HepG2 (cell line): ENCODE data around the gene EIF5A2. TPM values are rescaled to one million over a fixed set of nuclear protein-coding genes. Genes with fewer than 3 reads are reported as not detected.
"Not testable (repeated sequence)": the region's sequence is repeated elsewhere in the genome, so short reads cannot be mapped to it uniquely, and the experiment has no call there.

ENCODE experiments used
- ATAC-seq: fragments of 200-7000 bp; cut with Tn5 transposase; 3 replicates; pipeline ENCODE4 v1.9.1; 2020; ENCODE audit warnings: mild to moderate bottlenecking, moderate library complexity
- BruUV-seq: library from RNA; stranded (reverse); fragments of 400-500 nt; replicated peaks from 2 replicates; lab custom pipeline; 2021; lab: Mats Ljungman, UMichigan
- CTCF ChIA-PET: fragments of 300-600 bp; formaldehyde crosslinking; extraction: SDS; loops from one replicate; lab custom pipeline; 2021; ENCODE audit warnings: low total read pairs, inconsistent platforms, low intra/inter-chr PET ratio; lab: Yijun Ruan, JAX
- POLR2A ChIA-PET: fragments of 350-600 bp; sonication (Branson Sonifier 250); formaldehyde crosslinking; loops from one replicate; lab custom pipeline; 2020; ENCODE audit warnings: antibody characterized with exemption, inconsistent platforms; lab: Yijun Ruan, JAX
- DNase-seq: peaks from one replicate; pipeline ENCODE4 v3.0.0-alpha.2; 2015; ENCODE audit warnings: low spot score
- FAIRE-seq: peaks from 3 replicates; lab custom pipeline; 2011; peaks lifted over from hg19 to GRCh38; lab: Jason Lieb, UNC
- H2AFZ ChIP-seq: one replicate; pipeline ENCODE4 v1.6.1; 2011; ENCODE audit warnings: low read length, inconsistent platforms
- H3K27ac ChIP-seq: fragments of 300-600 bp; 3 replicates; pipeline ENCODE4 v1.8.0; 2011; ENCODE audit warnings: mixed run types, mild to moderate bottlenecking, mixed read lengths, low read length, inconsistent platforms; ENCODE audit not compliant: insufficient read depth; ENCODE audit errors: extremely low read length
- H3K27me3 ChIP-seq, 2 experiments: fragments of 200-600 bp in 1 of 2; 2 replicates in 1 of 2; 3 replicates in 1 of 2; pipeline versions ENCODE4 v1.6.0 to v1.8.0; 2011; ENCODE audit warnings: low read length in 2 of 2, mild to moderate bottlenecking in 2 of 2, moderate library complexity in 2 of 2, inconsistent platforms in 1 of 2; ENCODE audit not compliant: insufficient read depth in 2 of 2, control insufficient read depth in 1 of 2
- H3K36me3 ChIP-seq, 2 experiments: fragments of 200-600 bp in 1 of 2; replicated peaks in 1 of 2; 2 replicates in 1 of 2; 3 replicates in 1 of 2; pipeline versions ENCODE4 v1.5.1 to v1.8.0; 2011; ENCODE audit warnings: low read length in 2 of 2, inconsistent platforms in 1 of 2; ENCODE audit not compliant: insufficient read depth in 2 of 2, control insufficient read depth in 1 of 2
- H3K4me1 ChIP-seq: 2 replicates; pipeline ENCODE4 v1.5.1; 2012; ENCODE audit warnings: low read length, inconsistent platforms; ENCODE audit not compliant: insufficient read depth
- H3K4me2 ChIP-seq: 2 replicates; pipeline ENCODE4 v1.6.0; 2011; ENCODE audit warnings: low read depth, low read length, inconsistent platforms
- H3K4me3 ChIP-seq, 3 experiments: fragments of 200-600 bp in 1 of 3; sonication (generic), shearing (Covaris generic) in 1 of 3; replicated peaks in 1 of 3; 2 replicates each; pipeline ENCODE4 v1.5.1; 2011 to 2016; ENCODE audit warnings: low read length in 3 of 3, inconsistent platforms in 2 of 3, low read depth in 2 of 3, mild to moderate bottlenecking in 2 of 3, control low read depth in 1 of 3, mixed read lengths in 1 of 3; ENCODE audit not compliant: insufficient read depth in 1 of 3
- H3K79me2 ChIP-seq: one replicate; pipeline ENCODE4 v1.6.1; 2011; ENCODE audit warnings: low read length, inconsistent platforms; ENCODE audit not compliant: insufficient read depth
- H3K9ac ChIP-seq: 2 replicates; pipeline ENCODE4 v1.6.0; 2011; ENCODE audit warnings: mild to moderate bottlenecking, low read depth, low read length, inconsistent platforms; ENCODE audit not compliant: insufficient read depth
- H3K9me3 ChIP-seq: 2 replicates; pipeline ENCODE4 v1.5.1; 2012; ENCODE audit warnings: mild to moderate bottlenecking, low read length
- H4K20me1 ChIP-seq: 2 replicates; pipeline ENCODE4 v1.6.0; 2011; ENCODE audit warnings: inconsistent platforms, mild to moderate bottlenecking, low read length, moderate library complexity; ENCODE audit not compliant: insufficient read depth
- AGO1 ChIP-seq: fragments of 200-400 bp; formaldehyde crosslinking; IDR thresholded peaks from 2 replicates; pipeline ENCODE4 v1.6.1; 2017; ENCODE audit warnings: mild to moderate bottlenecking, low read depth, low read length, moderate library complexity; ENCODE audit not compliant: poor library complexity, severe bottlenecking
- EED ChIP-seq: sonication (generic); formaldehyde crosslinking; IDR thresholded peaks from 2 replicates; pipeline ENCODE4 v1.5.0; 2020; ENCODE audit warnings: mild to moderate bottlenecking, missing genetic modification reagents
- ETV5 ChIP-seq: IDR thresholded peaks from 2 replicates; pipeline ENCODE4 v1.6.1; 2018; ENCODE audit warnings: missing biosample characterization, missing genetic modification reagents, inconsistent platforms, borderline replicate concordance
- GABPB1 ChIP-seq: IDR thresholded peaks from 2 replicates; pipeline ENCODE4 v1.6.1; 2016; ENCODE audit warnings: mild to moderate bottlenecking, missing genetic modification reagents, moderate library complexity, missing compliant biosample characterization
- MTA1 ChIP-seq: sonication (generic); formaldehyde crosslinking; IDR thresholded peaks from 2 replicates; pipeline ENCODE4 v1.4.0; 2020; ENCODE audit warnings: missing genetic modification reagents, mild to moderate bottlenecking, borderline replicate concordance
- STAG1 ChIP-seq: sonication (generic); formaldehyde crosslinking; IDR thresholded peaks from 2 replicates; pipeline ENCODE4 v1.4.0; 2020; ENCODE audit warnings: missing genetic modification reagents
- TCF7L2 ChIP-seq: IDR thresholded peaks from 2 replicates; pipeline ENCODE4 v1.6.1; 2011; ENCODE audit warnings: mild to moderate bottlenecking, low read depth, low read length, moderate library complexity
- ZFX ChIP-seq: sonication (generic); formaldehyde crosslinking; IDR thresholded peaks from 2 replicates; pipeline ENCODE4 v1.4.0; 2020; ENCODE audit warnings: mild to moderate bottlenecking, low read depth, missing genetic modification reagents, moderate library complexity
- ZMYM4 ChIP-seq: sonication (generic); formaldehyde crosslinking; IDR thresholded peaks from 2 replicates; pipeline ENCODE4 v1.8.1; 2023; ENCODE audit warnings: mild to moderate bottlenecking, missing genetic modification reagents
- ZNF24 ChIP-seq: fragments of 450-650 bp; IDR thresholded peaks from 2 replicates; pipeline ENCODE4 v1.6.1; 2017; ENCODE audit warnings: antibody characterized with exemption, mild to moderate bottlenecking
- ZNF34 ChIP-seq: sonication (generic); formaldehyde crosslinking; IDR thresholded peaks from 2 replicates; pipeline ENCODE4 v1.4.0; 2020; ENCODE audit warnings: mild to moderate bottlenecking, missing genetic modification reagents, borderline replicate concordance
- ZNF543 ChIP-seq: sonication (generic); formaldehyde crosslinking; IDR thresholded peaks from 2 replicates; pipeline ENCODE4 v1.4.0; 2020; ENCODE audit warnings: mild to moderate bottlenecking, missing genetic modification reagents
- ZNF614 ChIP-seq: IDR thresholded peaks from 2 replicates; pipeline ENCODE4 v1.6.1; 2018; ENCODE audit warnings: missing biosample characterization, missing genetic modification reagents, inconsistent platforms, borderline replicate concordance
- ZNF672 ChIP-seq: sonication (generic); formaldehyde crosslinking; IDR thresholded peaks from 2 replicates; pipeline ENCODE4 v1.8.1; 2022; ENCODE audit warnings: missing genetic modification reagents
- ZNF761 ChIP-seq: sonication (generic); formaldehyde crosslinking; conservative IDR thresholded peaks from 2 replicates; pipeline ENCODE4 v1.4.0; 2020; ENCODE audit warnings: mild to moderate bottlenecking, missing genetic modification reagents
- WGBS: methylation state at CpG from one replicate; pipeline ENCODE4 v1.1.6; 2017; ENCODE audit warnings: low lambda C conversion rate; 5-methylcytosine and 5-hydroxymethylcytosine counted together
- in situ Hi-C: cut with HindIII; loops from 2 replicates; pipeline ENCODE4 v1.10.0; 2017; ENCODE audit warnings: low pct_unique_long_range_greater_than_20kb; ENCODE audit not compliant: extremely low pct_ligation_motif_present
- intact Hi-C: fragments of 100-400 bp; cut with micrococcal nuclease; formaldehyde crosslinking; loops from one replicate; pipeline ENCODE4 v1.10.0; 2022; ENCODE audit not compliant: unreplicated experiment
- polyA plus RNA-seq, 8 experiments: library from polyadenylated mRNA; depleted of rRNA in 3 of 8; stranded (reverse) in 7 of 8; unstranded in 1 of 8; fragments of >200 nt; fragmentation: Illumina TruSeq in 4 of 8; extraction: Trizol in 4 of 8; gene quantifications; 2 replicates each; pipeline versions ENCODE4 v1.2.1 to v1.2.3, GENCODE V29; 2011 to 2016; ENCODE audit warnings: low read depth in 4 of 8, missing spikeins in 1 of 8, mixed read lengths in 1 of 8; ENCODE audit not compliant: insufficient read depth in 1 of 8
- total RNA-seq, 5 experiments: library from RNA; depleted of rRNA; stranded (reverse); fragments of >200 nt; fragmentation: Illumina TruSeq; extraction: Trizol; gene quantifications; 2 replicates each; pipeline ENCODE4 v1.2.3, GENCODE V29; 2016; ENCODE audit warnings: low read depth in 1 of 5
- TF ChIP-seq, protein P1 (sequence below): sonication (generic); formaldehyde crosslinking; IDR thresholded peaks from 2 replicates; pipeline ENCODE4 v1.9.0; 2021; ENCODE audit warnings: missing genetic modification reagents, borderline replicate concordance
- TF ChIP-seq, protein P2 (sequence below): sonication (generic); formaldehyde crosslinking; conservative IDR thresholded peaks from 2 replicates; pipeline ENCODE4 v1.4.0; 2020; ENCODE audit warnings: missing genetic modification reagents

Gene EIF5A2
- total and polyA plus RNA-seq, 2 of the 13 experiments (the other 11 are each of a cell fraction or from before 2014, with no cell fraction given): 3.5 to 9.4 TPM

DNA sequence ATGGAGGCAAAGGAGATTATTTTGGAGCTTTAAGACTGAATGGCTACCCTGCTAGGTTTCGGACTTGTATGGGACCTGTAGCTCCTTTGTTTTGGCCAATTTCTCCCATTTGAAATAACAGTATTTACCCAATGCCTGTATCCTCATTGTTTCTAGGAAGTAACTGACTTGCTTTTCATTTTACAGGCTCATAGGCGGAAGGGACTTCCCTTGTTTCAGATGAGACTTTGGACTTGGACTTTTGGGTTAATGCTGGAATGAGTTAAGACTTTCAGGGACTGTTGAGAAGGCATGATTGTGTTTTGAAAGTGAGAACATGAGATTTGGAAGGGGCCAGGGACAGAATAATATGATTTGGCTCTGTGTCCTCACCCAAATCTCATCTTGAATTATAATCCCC, 10.5 kb downstream of the EIF5A2 start:
- no peak for ATAC-seq

GRCh38 chr3:170897199-170897598, 11.2 kb downstream of the EIF5A2 start:
- H2AFZ ChIP-seq, H3K9ac ChIP-seq, H3K4me2 ChIP-seq, BruUV-seq, ATAC-seq, CTCF ChIA-PET, in situ Hi-C loops, H3K4me3 ChIP-seq, H4K20me1 ChIP-seq, H3K36me3 ChIP-seq, H3K27ac ChIP-seq, H3K27me3 ChIP-seq, DNase-seq, POLR2A ChIA-PET, H3K4me1 ChIP-seq, H3K79me2 ChIP-seq, intact Hi-C loops, FAIRE-seq, H3K9me3 ChIP-seq: not testable (repeated sequence)
- no CpG with 5 or more reads among the region's 1 CpG for WGBS

More for the DNA sequence above, 10.5 kb downstream of the EIF5A2 start:
- in situ Hi-C loops: no loop called here
- POLR2A ChIA-PET: no interaction called here
- intact Hi-C loops: no loop called here
- CTCF ChIA-PET: no interaction called here
- 100% methylated on average over 2 of the region's 2 CpGs for WGBS
- no peak overlapping the region for H3K4me2 ChIP-seq
- DNase-seq (no peak), FAIRE-seq (no peak)
- no peaks in the 10 kb centered on the region for H3K4me1 ChIP-seq
- H3K9me3 ChIP-seq: peaks cover 7% of the 10 kb centered on the region; the same call in 1 of the 2 replicates
- no peaks in the 10 kb centered on the region for H4K20me1 ChIP-seq
- no TSS peak for BruUV-seq
- TF ChIP-seq ZNF24: no peak
- TF ChIP-seq ZNF761 (CRISPR knock-in tag): no peak
- TF ChIP-seq STAG1 (CRISPR knock-in tag): no peak
- no peak for TF ChIP-seq ZNF672 (CRISPR knock-in tag)
- TF ChIP-seq ZNF34 (CRISPR knock-in tag): no peak
- TF ChIP-seq ZNF543: no peak
- TF ChIP-seq ZFX (CRISPR knock-in tag): no peak
- no peak for TF ChIP-seq EED (CRISPR knock-in tag)
- TF ChIP-seq, protein P1, sequence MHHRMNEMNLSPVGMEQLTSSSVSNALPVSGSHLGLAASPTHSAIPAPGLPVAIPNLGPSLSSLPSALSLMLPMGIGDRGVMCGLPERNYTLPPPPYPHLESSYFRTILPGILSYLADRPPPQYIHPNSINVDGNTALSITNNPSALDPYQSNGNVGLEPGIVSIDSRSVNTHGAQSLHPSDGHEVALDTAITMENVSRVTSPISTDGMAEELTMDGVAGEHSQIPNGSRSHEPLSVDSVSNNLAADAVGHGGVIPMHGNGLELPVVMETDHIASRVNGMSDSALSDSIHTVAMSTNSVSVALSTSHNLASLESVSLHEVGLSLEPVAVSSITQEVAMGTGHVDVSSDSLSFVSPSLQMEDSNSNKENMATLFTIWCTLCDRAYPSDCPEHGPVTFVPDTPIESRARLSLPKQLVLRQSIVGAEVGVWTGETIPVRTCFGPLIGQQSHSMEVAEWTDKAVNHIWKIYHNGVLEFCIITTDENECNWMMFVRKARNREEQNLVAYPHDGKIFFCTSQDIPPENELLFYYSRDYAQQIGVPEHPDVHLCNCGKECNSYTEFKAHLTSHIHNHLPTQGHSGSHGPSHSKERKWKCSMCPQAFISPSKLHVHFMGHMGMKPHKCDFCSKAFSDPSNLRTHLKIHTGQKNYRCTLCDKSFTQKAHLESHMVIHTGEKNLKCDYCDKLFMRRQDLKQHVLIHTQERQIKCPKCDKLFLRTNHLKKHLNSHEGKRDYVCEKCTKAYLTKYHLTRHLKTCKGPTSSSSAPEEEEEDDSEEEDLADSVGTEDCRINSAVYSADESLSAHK (CRISPR knock-in tag): no peak
- TF ChIP-seq AGO1: no peak
- TF ChIP-seq, protein P2, sequence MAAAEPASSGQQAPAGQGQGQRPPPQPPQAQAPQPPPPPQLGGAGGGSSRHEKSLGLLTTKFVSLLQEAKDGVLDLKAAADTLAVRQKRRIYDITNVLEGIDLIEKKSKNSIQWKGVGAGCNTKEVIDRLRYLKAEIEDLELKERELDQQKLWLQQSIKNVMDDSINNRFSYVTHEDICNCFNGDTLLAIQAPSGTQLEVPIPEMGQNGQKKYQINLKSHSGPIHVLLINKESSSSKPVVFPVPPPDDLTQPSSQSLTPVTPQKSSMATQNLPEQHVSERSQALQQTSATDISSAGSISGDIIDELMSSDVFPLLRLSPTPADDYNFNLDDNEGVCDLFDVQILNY (CRISPR knock-in tag): no peak
- no peak for TF ChIP-seq TCF7L2
- TF ChIP-seq ZMYM4 (CRISPR knock-in tag): no peak
- no peak for TF ChIP-seq ZNF614 (CRISPR knock-in tag)
- TF ChIP-seq GABPB1 (CRISPR knock-in tag): no peak
- no peak for TF ChIP-seq MTA1
- TF ChIP-seq ETV5 (CRISPR knock-in tag): no peak
- H3K4me3 ChIP-seq: no peak overlapping the region
- H3K27ac ChIP-seq: no peak overlapping the region
- H3K27me3 ChIP-seq: no peaks in the 10 kb centered on the region
- H3K36me3 ChIP-seq: no peaks in the 10 kb centered on the region; a peak in 1 of 5 replicates
- H3K9ac ChIP-seq: no peak overlapping the region
- no peak overlapping the region for H2AFZ ChIP-seq
- H3K79me2 ChIP-seq: no peaks in the 10 kb centered on the region
